ENCODE data around the gene XG.

Gene XG

DNA sequence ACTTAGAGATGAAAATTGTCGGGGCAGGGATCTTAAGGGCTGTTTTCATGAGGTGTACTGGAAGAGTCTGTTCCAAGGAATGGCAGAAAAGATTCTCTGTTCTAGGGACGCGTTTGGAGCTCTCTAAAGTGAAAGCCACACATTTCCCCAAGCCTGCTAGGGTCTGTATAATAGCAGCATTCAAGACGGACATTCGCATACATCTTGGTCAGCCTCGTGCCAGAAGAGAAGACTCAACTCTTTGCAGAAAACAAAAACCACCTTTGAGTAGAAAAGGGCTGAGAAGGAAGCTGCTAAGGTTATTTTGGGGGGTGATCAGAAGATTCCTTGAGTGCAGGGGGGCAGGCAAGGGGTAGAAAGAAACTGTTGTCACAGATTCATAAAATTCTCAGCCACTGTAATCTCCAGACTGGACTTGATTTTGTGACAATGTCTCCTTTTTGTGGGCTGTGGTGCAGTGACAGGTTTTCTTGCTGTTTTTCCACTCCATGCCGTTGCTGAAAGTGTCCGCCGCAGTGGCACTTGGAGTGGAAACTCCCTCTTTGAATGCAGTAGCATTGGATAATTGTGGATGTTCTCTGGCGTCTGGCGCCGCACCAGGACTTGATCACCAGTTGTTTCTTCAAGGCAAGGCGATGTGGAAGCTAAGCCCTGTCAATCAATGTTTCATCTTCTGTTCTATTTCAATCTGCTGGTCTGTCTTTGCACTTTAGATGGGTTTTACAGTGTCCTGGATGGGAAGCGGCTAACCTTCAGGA is 79.8 kb downstream of the XG start:
- no peak overlapping the region for H3K4me3 ChIP-seq (ENCODE audit: low read depth, low read length)
- TF ChIP-seq, protein P1, sequence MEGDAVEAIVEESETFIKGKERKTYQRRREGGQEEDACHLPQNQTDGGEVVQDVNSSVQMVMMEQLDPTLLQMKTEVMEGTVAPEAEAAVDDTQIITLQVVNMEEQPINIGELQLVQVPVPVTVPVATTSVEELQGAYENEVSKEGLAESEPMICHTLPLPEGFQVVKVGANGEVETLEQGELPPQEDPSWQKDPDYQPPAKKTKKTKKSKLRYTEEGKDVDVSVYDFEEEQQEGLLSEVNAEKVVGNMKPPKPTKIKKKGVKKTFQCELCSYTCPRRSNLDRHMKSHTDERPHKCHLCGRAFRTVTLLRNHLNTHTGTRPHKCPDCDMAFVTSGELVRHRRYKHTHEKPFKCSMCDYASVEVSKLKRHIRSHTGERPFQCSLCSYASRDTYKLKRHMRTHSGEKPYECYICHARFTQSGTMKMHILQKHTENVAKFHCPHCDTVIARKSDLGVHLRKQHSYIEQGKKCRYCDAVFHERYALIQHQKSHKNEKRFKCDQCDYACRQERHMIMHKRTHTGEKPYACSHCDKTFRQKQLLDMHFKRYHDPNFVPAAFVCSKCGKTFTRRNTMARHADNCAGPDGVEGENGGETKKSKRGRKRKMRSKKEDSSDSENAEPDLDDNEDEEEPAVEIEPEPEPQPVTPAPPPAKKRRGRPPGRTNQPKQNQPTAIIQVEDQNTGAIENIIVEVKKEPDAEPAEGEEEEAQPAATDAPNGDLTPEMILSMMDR (IDR thresholded peaks at IDR 0.05; ENCODE audit: low read depth, low read length) = no peak

GRCh38 chrX:2837961-2838360 is 86.1 kb downstream of the XG start:
- TF ChIP-seq, protein P1 (IDR thresholded peaks at IDR 0.05; ENCODE audit: low read depth, low read length) = no peak
- no peak overlapping the region for H3K4me3 ChIP-seq (ENCODE audit: low read depth, low read length)

GRCh38 chrX:2840961-2841360 is 89.1 kb downstream of the XG start:
- TF ChIP-seq, protein P1 (IDR thresholded peaks at IDR 0.05; ENCODE audit: low read depth, low read length) = no peak
- no peak overlapping the region for H3K4me3 ChIP-seq (ENCODE audit: low read depth, low read length)

- TF ChIP-seq, protein P1 (IDR thresholded peaks at IDR 0.05; ENCODE audit: low read depth, low read length) = no peak
- H3K4me3 ChIP-seq (ENCODE audit: low read depth, low read length) = no peak overlapping the region
These were observed 89.7 kb downstream of the XG start for GRCh38 chrX:2841537-2841936.

DNA sequence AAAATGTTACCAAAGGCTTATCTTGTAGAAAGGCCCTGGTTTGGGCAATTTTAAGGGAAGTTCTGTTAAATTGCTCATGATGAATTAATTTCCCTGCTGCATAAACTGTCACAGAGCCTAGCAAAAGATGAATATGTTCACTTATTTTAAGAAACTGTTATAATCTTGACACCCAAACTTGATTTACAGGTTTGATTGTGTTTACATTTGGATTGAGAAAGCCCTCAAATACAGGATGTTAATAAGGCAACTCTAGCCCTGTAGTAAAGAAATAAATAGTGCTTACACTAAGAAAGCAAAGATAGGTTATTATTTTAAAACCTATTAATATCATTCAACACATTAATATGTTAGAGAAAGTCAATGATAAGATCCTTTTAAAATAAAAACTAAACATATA is 95.2 kb downstream of the XG start:
- TF ChIP-seq, protein P1 (IDR thresholded peaks at IDR 0.05; ENCODE audit: low read depth, low read length) = no peak
- H3K4me3 ChIP-seq (ENCODE audit: low read depth, low read length) = no peak overlapping the region

DNA sequence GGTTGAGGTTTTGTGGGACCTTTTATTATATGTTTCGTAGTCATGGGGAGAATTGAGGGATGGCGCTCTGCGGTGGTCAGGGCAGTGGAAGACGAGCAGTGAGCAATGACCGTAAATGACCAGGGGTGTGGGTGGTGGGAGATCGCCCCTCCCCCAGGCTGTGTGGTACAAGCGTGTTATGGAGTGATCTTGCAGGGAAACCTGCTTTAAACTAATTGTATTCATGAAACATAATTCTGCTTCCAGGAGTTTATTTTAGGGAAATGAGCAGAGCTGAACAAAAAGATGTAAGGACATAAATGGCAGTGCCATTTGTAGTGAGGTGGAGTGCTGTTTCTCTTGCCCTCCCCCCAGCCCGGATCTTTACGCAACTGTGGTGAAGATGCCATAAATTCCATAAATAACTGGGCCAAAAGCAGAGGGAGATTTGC is 97.0 kb downstream of the XG start:
- TF ChIP-seq, protein P1 (IDR thresholded peaks at IDR 0.05; ENCODE audit: low read depth, low read length) = no peak
- H3K4me3 ChIP-seq (ENCODE audit: low read depth, low read length) = peak overlapping the region; percentile 24

DNA sequence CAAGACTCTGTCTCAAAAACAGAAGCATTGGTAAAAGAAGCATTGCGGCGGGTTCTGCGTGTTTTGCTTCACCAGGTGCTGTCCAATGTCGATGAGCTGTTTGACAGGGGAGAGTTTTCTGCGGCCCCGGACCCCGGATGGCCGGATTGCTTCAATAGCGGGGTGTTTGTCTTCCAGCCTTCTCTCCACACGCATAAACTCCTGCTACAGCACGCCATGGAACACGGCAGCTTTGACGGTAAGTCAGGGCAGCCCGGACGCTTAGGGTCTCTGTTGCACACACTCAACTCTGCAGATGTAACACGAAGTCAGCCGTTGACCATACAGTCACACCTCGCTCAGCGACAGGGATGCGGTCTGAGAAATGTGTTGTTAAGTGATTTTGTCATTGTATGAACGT is 103.1 kb downstream of the XG start:
- TF ChIP-seq, protein P1 (IDR thresholded peaks at IDR 0.05; ENCODE audit: low read depth, low read length) = no peak

More for the DNA sequence above, 103.1 kb downstream of the XG start:
- no peak overlapping the region for H3K4me3 ChIP-seq (ENCODE audit: low read depth, low read length)
